GM18861 (cell line): ENCODE results near the gene SLC22A17.

Experiments
- ATAC-seq: cut with Tn5 transposase; IDR thresholded peaks from one replicate; pipeline ENCODE4 v1.9.1; 2021; ENCODE audit not compliant: unreplicated experiment

The SLC22A17 gene

DNA sequence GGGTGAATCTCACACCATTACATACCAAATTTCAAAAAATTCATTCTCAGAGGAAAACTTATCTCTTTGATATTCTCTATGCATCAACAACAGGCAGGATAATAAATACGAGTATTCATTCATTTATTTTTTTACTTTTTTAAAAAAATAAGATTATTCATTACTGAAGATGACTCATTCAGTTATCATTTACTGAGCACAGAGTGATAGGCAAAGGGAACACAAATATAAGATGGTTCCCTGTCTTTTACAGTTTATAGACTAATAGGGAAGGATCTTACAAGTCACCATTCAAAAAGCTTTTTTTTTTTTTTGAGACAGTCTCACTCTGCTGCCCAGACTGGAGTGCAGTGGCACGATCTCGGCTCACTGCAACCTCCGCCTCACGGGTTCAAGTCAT is 36.4 kb downstream of the SLC22A17 start:
- ATAC-seq = no peak

DNA sequence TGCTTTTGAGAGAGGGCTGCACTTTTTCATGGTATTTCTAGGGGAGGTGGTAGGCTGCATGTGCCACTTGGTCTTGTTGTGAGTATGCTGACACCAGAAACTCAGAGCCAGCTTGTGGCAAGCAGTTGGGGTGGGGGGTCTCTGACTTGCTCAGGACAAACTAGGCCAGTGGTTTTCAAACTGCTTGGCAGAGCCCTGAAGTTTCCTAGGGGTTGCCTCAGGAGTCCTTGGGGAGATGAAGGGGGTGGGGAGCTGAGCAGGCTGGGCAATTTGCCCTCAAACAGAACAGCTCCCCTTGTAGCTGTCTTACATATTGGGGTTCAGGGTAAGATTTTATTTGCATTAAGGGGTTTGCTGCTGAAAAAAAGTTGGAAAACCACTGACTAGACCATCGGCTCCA is 42.1 kb downstream of the SLC22A17 start:
- no peak for ATAC-seq

DNA sequence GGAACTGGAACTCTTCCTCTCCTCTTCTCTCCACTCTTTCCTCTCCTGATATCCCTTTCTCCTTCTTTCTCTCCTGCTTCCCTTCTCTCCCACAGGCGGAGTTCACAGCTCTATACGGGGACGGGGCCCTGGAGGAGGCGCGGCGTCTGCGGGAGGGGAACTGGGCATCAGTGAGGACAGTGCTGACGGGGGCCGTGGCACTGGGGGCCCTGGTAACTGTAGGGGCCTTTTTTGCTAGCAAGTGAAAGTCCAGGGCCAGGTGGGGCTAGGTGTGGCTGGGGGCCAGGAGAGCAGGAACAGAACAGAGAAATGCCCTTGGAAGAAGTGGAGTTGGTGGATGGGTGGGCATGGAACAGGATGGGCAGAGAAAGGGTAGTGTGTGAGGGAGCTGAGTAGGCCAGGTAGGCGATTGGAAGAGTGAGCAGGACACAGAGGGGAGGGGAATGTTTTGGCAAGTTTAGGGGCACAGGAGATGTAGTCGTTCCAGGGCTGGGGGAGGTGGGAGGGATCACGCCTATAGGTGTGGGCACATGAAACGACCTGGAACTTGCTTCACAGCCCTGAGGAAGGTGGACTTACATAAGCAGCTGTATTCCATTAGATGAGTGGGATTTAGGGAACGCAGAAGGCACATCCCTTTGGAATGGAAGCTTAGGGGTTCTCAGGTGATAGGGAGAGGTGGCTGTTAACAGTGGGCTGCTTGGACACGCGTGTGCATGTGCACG is 43.8 kb downstream of the SLC22A17 start:
- no peak for ATAC-seq

DNA sequence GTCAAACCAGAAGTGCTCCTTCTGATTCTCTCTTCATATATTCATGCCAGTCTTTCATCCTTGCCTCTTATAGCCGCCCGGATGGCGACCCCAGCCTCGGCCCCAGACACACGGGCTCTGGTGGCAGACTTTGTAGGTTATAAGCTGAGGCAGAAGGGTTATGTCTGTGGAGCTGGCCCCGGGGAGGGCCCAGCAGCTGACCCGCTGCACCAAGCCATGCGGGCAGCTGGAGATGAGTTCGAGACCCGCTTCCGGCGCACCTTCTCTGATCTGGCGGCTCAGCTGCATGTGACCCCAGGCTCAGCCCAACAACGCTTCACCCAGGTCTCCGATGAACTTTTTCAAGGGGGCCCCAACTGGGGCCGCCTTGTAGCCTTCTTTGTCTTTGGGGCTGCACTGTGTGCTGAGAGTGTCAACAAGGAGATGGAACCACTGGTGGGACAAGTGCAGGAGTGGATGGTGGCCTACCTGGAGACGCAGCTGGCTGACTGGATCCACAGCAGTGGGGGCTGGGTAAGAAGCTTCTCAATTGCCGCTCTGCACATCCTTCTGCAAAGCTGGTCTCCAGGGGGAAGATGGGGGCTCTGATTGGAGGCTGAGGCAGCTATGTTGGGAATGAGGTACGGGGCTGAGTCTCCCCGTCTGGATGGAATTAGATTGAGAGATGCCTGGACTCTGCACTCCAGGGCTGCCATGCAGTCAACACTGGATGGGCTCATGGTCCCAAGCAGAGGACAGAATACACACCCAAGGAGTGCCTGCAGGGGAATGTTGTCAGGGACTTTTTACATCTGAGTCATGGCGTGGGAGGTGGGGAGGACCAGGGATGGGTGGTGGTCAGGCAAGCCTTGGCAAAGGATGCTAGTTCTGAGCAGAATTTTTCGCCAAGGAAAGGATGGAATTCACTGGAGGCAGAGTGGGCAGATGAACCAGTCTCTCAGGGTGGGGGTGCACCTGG is 44.7 kb downstream of the SLC22A17 start:
- ATAC-seq = no peak

GRCh38 chr14:23307146-23307530 is 45.5 kb downstream of the SLC22A17 start:
- no peak for ATAC-seq

DNA sequence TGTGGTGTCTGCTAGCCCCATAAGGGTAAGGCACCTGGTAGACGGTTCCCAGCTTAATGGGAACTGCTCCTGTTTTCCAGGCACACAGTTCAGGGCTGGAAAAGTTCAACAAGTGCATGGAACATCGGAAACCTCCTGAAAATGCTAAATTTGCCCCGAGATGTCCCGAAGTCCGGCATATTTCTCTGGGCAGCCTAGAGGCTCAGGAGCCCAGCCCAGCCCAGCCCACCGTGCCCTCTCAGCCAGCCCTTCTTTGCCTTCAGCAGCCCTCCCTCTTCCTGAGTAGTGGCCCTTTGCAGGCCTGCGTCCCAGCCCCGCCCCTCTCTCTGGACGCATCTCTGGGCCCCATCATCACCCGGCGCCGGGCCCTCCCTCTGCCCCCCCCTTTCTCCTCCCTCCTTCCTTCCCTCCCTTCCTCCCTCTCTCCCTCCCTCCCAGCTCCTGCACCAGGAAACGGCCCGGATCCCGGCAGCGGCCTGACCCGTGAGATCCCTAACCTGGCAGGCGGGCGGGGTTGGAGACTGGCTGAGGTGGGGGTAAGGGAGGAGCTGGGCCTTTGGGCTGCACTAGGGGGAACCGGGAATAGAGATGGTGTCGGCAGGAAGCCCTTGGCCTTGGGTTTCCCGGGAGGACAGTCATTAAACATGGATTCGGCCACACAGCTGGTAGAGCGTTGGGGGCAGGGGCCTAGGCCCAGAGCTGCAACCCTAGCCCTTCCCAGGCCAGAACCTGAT is 46.1 kb downstream of the SLC22A17 start, which contains the start of gene BCL2L2:
Gene BCL2L2 (plus strand): TSS at position 422 of the 734 bp plus-strand sequence. CDS start 935 bp downstream, outside the sequence.
- no peak for ATAC-seq

- peak; percentile 23 for ATAC-seq
Observed at GRCh38 chr14:23302290-23303225, 50.1 kb downstream of the SLC22A17 start, which contains the start of gene PPP1R3E. PPP1R3E (minus strand) TSS chr14:23302859; CDS start chr14:23302576, 283 bp downstream.

GRCh38 chr14:23301969-23302289 is 50.8 kb downstream of the SLC22A17 start:
- ATAC-seq = peak; percentile 5

- ATAC-seq = peak; percentile 70
Observed at GRCh38 chr14:23301288-23301968, 51.3 kb downstream of the SLC22A17 start.

GRCh38 chr14:23300687-23301223 is 51.9 kb downstream of the SLC22A17 start:
- ATAC-seq = no peak

DNA sequence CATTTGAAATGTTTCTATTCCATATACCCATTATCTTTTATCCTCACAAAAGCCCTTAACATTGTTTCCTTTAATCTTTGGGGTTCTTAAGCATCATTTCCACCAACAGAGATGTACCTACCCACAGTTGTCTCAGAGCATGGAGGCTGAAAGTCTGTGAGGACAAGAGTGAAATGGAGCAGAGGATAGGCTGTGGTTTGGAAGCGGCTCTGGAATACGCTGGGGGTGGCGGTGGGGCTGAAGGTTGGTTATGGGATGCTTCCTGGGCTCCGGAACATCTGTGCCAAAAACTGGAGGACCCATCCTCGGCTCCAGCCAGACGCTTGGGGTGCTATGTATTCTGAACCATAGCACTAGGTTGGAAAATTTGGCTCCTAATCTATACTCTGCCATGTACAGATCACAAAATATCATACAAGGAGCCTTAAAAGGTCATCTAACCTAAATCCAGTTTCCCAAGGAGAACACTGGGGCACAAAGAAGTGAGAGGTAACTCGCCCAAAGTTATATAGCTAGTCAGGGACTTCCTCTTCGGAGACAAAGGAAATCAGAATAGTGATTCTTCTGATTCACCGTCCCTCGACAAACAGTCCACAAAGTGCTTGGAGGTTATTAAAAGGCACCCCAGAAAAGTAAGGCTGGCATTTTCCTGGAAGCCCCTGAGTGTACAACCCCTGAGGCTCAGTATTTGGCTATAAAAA is 52.6 kb downstream of the SLC22A17 start:
- ATAC-seq = no peak

GRCh38 chr14:23299211-23299957 is 53.3 kb downstream of the SLC22A17 start:
- ATAC-seq = no peak

- no peak for ATAC-seq
Observed at GRCh38 chr14:23297611-23298277, 54.9 kb downstream of the SLC22A17 start.

DNA sequence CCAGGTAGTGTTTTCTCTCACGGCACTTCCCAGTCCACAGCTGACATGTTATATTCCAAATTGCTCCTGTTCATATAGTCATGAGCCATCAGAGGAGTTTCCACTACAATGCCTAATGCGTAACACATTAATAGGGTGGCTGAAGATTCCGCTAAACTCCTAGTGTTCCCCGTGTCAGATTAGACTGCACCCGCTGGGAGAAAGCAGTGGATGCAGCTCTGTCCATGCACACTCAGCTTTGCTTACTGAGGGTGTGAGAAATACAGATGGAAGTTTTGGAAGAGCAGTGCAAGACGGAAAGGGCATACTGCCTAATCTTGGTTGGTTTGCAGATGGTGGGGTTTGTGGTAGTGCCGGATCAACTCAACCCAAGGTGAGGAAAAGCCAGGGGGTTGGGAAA is 55.6 kb downstream of the SLC22A17 start:
- no peak for ATAC-seq
